Suppressor macrophage treated with lipopolysaccharide for 1 hour (primary cell): ENCODE data around the gene RELN.

Source experiments
- DNase-seq, 3 donors: peaks; one replicate each; pipeline ENCODE4 v3.0.0-alpha.2; 2020 to 2022

RELN gene

DNA sequence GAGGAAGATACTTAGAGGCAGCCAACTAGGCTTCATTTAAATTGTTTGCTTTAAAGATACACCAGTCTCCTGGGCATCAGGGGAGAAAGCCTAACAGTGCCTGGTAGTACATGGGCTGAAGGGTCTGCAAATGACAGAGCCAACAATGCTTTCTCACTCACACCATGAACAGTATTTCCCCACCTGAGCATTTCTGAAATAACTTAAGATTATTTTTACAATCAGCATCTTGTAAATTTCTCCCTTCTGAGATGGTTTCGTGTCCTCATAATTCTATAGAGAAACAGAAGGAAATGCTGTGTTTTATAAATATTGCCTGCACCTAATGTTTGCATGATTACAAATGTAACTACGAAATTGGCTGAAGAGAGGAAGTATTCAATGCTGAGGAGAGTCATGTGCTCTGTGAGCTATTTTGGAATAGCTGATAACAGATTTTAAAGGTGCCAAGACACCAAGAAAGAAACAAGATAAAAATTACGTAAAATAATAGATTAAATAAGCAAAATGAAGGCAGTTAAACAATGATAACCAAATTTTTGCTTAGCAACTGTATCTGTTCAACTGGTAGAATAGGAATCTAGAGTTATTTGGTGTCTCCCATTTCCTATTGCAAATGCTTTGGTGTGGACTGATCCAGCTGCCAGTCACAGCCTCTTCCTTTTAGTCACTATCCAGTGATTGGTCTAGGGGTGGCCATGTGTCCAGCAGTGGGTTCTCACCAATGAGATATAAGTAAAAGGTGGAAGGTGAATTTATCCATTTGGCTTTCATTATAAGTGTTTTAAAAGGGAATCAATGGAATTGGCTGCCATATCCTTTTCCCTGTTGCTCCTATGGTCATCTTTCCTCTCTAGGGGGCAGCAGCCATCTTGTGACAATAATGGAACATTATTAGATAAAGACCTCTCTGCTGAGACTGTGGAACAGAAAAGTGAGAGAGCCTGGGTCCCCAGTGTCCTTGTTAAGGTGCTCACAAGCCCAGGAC, 375.5 kb downstream of the RELN start:
- no peak for DNase-seq

DNA sequence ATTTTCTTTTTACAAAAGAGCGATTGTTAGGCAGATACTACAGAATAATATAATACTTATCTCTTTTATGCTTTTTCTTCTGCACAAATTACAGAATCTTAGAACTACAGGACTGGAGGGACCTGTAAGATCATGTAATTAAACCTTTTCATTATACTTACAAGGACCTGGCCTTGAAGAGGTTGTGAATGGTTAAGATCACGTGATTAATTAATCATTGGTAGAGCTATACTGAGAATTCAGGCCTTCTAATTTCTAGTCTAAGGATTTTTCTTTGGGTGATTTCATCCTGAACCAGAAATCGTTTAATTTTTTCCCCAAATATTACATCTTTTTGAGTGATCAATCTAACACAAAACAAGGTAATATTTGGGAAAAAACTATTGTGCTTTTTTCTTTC, 379.7 kb downstream of the RELN start:
- no peak for DNase-seq

DNA sequence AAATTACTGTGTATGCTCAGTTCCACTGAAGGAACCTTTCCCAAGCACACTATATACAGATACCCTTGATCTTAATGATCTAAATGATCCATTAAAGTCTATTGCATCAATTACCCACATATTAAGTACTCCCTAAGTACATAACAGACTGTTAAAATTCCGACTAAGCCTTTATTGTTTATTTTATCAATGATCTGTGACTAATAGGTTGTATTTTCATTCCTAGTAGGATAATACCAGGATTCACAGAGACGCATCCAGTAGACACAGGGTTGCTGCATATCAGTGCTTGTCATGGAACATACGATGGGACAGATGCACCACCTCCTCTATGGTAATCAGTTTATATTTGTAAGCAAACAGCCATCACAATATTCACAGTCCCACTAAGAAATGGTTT, 383.8 kb downstream of the RELN start:
- no peak for DNase-seq

DNA sequence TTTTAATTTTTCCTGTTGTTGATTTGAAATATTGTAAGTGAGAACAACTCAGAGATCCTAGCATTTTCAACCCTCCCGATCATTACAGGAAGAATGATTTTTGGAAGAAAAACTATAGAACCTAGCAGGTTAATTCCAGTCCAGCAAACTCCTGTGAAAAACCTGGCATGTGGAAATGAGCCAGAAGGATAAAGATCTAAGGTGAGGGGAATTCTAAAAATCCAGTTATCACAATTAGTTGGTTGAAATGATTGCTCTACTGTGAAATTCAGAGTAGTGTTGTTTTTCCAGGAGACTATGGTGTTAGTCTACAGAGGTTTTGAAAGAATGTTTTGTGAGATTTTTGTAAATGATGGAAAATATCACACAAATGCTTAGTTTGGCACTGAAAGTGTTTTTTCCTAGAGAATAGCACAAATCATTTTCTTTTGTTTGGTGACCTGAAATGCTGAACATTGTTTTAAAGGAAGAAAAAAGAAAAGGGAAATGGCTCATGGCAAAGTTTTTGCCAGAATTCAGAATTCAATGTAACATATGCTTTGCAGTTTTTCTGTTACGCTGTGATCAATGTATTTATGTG, 391.0 kb downstream of the RELN start:
- DNase-seq: no peak

DNA sequence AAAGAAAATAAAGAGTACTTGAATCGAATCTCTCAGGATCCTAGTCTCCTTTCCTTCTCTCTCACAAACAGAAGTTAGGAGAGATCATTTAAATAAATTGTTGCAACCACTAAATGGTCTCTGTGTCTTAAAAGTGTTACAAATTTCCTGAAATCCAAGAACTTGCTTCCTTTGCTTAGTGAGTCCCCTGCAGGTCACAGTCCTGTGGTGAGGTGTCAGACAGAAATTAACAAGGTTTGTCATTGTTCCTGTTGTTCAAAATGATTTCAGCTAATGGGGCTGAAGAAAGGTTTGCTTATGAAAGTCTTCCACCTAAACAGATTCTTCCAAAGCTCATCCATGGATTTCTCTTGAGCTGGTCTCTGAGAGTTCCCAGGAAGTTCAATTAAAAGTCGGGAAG, 391.9 kb downstream of the RELN start:
- no peak for DNase-seq

DNA sequence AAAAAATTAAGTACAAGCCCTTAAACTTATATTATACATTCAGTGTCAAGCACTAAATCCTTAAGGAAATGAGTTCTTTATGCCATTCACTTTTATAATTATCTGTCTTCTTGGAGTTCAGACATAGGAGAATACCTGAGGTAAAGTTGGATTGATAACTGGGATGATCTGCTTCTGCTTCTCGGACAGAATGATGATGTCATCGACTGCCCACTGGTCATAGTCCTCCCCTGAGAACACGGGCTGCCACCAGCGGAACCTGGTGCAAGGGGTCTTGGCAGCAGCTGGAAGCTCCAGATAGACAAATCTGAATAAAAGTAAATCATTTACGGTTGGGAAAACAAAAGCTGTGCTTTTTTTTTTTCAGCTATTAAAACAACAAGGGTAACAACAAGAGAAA, 395.3 kb downstream of the RELN start:
- DNase-seq: no peak

DNA sequence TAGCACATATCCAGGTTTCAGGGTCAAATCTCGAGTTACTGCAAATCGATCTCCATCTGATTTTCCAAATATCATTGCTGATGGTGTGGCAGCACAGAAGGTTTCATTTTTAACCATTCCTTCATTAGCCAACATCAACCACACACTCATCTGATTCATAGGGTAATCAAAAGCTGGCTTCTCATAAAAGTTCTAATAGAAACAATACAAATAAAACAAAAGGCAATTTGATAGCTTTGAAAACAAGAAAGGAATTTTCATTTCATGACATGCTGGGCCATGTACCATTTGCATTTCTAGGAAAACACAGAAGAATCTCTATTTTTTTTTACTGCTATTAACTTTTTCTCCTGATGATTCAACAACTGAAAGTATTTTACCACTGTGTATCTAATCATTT, 395.8 kb downstream of the RELN start:
- DNase-seq: no peak

DNA sequence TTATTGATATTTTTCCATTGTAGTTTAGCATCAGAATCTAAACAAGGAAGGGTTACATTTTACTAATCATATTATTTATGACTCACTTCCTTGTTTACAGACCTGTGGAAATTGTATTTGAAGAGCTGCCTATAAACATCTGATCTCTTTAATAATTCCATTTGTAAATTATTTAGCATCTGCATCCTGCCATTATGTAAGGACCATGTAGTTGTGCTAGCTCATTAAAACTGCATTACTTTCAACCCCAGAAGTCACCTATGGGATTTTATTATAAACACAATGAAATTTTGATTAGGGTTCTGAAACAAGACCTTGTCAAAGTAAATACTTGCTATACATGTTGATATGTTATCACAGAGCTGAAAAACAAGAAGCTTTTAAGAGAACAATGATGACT, 396.6 kb downstream of the RELN start:
- no peak for DNase-seq

DNA sequence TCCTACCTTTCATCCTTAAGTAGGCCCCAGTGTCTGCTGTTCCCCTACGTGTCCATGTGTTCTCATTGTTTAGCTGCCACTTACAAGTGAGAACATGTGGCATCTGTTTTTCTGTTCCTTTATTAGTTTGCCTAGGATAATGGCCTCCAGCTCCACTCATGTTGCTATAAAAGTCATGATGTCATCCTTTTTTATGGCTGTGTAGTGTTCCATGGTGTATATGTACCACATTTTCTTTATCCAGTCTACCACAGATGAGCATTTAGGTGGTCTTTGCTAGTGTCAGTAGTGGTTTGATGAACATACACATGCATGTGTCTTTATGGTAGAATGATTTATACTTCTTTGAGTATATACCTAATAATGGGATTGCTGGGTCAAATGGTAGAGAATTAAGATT, 397.3 kb downstream of the RELN start:
- DNase-seq: no peak

DNA sequence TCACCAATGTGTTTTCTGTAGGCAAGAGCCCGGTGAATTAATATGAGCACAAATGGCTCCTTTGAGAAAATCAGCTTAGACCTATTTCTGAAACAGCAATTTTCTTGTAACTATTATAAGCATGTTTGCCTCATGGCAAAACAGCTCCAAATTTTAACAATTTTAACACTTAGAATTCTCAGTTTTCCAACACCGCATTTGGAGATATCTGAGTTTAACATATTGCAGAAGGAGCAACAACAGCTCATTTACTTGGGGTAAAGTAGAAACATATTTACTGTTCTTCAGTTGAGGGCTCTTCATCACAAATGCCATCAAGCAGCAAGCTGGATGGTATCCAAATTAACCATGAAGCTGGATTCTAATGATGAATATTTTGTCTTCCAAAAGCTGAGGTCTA, 409.4 kb downstream of the RELN start:
- DNase-seq: no peak

DNA sequence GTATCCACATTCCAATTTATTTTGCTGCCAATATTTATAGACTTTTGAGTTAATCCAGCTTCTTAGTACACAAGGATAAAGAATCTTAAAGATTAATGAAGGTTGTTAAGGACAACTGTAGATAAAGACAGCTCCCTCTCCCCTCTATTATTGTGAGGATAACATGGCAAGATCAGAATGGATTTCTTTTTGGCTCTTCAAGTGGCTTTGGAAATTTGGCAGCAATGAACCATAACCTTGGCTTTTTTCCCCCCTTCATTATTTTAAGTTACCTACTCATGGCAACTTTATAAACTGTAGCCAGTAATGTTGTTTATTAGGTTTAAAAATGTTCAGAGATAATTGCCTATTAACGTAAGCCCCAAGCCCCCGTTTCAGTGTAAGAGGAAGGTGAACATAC, 412.4 kb downstream of the RELN start:
- DNase-seq: no peak

DNA sequence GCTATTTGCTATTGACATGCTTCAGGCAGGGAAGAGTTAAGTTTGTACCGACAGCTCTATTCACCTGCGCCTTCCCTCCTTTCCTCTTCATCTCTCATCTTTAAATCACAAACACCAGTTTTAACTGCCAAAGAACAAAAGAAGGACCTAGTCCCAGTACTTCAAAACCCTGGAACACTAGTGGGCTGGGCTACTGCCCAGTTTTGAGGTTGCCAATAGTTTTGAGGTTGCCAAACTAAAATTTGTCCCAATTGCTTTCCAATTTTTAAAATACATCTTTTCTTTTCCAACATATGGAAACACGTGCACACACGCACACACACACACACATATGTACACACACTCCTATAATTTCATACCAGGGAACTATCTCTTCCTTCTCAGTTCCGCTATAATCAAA, 412.8 kb downstream of the RELN start:
- DNase-seq: no peak

DNA sequence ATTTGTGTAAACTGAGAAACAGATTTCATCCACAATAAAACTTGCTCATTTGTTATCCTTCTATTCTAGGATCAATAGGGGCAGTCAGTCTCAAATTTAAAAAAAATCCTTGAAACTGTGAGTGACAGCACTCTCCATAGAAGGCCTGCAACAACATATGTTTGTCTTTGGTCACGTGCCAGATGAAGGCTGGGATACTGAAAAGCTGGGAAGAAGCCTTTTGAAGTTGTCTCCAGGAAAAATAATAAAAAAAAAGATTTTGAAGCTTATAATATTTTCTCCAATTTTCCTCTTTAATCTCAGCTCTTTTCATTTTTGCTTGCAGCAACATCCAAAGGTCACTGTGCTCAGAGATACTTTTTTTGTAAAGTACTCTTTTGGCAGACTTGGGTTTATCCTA, 414.9 kb downstream of the RELN start:
- DNase-seq: no peak

DNA sequence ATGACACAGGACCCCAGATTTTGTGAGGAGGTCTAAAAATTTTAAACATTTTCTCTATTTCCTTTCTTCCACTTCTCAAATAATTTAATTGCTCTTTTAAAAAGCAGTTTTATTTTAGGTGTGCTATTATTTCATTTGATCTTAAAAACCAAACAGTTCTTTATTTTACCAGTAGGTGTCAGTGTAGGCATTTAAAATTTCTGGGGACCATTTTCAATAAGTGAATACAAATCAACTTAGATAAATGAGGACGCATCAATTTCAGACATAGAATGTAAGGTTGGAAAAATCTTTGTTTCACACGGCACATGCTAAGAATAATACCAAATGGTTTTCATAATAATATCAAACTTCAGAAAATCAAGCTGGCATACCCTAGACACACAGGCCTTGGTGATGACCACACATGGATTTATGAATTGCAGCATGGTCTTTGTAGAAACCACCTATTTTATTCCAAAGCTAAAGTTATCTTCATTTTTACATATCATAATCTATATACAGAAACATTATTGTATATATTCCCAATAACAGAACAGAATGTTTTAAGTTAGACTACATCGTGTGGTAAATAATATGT, 415.9 kb downstream of the RELN start:
- peak; percentile 27 to 59 (median 52) for DNase-seq

DNA sequence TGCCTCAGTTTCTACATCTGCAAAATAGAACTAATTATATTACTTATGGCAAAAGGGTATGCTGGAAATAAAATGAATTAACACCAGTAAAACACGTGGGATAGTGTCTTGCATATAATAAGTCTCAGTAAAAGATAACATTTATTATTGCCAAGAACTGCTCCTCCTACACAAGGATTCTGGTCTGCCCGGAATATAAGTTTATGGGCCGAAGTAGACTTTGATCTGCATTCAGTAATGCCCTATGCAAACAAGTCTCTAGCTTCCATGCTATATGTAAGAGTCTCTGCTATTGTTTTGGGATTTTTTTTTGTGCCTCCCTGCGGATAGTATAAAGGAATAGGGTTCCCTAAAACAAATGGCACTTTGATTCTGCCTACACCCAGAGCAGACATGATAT, 417.9 kb downstream of the RELN start:
- no peak for DNase-seq

DNA sequence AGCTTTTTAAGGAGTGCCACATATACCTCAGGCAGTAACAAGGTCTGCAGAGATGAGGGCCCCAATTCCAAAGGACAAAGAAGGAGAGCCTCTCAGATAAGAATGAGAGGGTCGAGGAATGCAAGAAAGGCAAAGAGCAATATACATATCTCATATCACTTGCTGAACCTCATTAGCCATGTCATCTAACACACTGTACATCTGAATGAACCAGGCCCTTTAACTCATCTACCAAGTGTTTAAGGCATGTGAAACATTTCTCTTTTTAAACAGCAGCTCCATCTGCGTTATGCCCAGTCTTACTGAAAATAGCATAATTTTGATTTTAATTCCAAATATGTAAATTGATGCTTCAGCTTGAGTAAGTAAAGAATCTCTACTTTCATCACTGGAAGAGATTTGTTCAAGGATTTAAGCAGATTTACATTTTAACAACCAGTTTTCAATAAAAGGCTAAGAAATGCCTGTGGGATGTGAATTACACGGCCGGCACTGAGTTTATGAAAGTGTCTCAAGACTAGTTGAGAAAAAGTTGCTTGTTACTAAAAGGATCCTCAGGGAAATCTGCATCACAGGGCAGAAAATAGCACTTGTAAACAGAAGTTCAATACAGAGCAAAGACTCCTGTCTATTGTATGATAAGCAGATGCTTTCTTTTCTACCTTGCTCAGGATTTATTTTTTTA, 419.7 kb downstream of the RELN start:
- no peak for DNase-seq

DNA sequence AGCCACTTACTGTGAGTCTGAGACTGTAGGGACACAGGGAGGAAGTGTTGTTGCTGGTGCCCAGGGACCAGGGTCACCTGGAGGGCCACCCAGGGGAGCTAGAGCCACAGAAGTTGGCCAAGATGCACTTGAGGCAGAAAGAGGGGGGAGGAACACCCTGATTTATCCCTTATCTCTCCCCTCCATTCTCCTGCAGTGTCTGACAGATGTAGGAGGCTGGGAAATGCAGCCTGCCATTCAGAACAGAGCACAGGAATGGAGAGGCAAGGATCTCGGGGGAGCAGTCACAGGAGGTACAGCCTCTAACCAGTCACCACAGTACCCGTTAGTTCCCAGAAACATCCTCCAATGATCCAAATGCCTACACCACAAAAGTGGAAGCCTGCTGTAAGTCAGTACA, 425.0 kb downstream of the RELN start:
- no peak for DNase-seq

DNA sequence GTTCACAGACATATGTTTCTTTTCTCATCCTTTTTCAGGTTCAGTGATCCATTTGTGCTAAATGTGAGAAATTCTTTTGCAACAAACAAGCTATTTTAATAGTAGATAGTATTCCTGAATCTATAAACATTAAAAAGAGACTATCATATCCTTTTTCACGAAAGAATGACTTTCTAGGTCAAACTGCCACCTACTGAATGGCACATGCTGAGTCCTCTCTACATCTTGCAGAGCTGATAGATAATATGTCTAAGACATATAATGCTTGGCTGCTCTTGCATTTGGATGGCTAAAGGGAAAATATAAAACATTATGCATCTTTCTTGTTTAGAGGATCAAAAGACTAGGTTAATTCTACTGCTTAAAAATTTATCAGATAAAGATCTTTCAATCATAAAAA, 429.3 kb downstream of the RELN start:
- DNase-seq: no peak

DNA sequence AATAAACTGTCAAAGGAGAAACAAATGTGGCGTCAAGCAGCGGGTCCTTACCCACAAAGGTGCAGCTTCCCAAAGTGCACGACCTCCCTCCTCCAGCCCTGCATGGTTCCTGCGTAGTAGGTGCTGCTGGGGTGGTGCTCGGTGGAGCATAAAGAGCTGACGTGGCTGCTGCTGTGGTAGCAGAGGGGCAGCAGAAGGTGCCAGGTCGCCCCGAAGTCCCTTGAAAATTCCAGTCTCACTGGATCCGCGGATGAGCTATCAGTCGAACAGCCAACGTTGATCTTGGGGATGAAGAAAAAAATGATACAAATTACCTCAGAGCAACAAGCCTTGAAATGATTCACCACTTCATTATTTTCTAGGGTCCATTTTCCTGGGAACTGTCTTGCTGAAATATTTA, 438.4 kb downstream of the RELN start:
- no peak for DNase-seq

DNA sequence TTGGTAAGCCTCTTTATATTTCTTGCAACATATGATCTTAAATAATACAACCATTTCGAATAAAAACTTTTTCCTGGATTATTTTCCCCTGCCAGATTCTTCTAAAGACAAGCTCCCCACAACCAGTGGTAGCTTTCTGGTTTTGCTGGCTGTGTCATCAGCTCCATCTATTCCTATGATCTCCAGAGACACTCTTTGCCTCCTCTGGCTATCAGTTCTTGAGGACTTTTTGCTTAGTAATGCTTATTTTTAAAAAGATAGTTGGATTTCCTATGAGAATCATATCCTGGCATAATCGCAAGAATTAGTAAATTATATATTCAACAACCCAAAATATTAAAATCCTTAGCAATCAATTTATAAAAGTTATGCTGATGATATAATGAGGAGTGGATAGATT, 439.7 kb downstream of the RELN start:
- DNase-seq: no peak

DNA sequence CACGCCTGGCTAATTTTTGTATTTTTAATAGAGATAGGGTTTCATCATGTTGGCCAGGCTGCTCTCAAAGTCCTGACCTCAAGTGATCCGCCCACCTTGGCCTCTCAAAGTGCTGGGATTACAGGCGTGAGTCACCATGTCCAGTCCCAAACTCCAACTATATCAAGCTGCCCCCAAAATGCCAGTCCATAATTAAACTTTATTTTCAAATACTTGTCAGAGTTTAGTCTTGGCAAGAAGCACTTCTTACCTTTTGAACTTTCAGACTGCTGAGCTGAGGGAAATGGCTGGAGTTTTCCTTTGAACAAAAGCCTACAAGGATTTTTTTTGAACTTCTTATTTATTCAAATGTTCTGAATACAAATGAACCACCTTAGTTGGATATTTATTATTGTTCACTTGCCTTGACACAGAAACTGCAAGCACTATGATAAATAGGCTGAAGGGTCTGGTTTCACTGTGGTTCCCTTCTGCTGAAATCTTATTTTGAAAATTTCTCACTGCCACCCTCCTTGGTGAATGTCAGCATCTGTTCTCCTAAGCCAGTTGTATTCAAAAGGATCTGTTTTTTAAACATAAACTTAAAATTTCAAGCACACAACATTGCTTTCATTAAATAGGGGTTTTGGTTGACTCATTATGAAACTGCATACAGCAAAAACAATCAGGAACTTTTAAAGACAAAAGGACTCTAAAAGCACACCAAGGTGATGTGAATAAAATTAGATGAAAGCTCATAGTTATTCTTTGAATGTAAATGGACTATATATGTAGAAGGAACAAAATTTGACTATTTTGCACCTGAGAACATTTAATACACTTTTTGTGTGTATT, 441.8 kb downstream of the RELN start:
- no peak for DNase-seq

DNA sequence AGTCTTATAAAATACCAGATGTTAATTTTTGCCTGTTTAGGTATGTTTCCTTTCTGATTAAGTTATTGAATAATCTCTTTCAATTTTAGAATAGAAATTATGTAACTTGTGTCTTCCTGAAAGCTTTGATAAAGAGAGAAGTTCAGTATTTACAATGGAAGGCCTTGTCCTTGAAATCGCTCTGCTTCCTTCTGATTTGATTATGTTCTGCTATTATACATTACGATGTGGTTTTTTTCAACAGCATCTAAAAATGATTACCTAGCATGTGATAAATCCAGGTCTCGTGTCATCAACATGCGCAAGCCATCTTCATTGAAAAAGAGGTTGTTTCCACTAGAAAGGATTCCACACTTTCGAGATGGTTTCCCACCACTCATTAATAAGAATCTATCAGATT, 447.0 kb downstream of the RELN start:
- DNase-seq: no peak

DNA sequence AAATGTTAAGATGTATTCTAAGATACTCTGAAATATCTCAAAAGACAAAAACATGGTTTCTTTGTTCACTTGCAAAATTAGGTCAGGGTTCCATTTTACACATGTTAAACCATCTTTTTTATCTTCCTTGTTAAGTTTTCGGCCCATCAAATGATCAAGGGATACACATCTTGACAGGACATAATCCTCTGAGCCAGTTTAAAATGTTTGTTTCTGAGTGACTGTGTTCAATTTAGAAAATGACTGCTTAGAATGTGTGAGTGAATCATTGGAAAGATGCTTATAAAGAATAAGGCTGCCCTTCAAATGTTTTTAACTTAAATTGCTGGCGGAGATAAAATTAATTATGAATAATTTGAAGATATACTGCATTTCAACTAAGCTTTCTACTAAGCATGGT, 447.5 kb downstream of the RELN start:
- no peak for DNase-seq
